Measurements from ENCODE around the gene ELOVL6. TPM values are rescaled to one million over a fixed set of nuclear protein-coding genes. Genes with fewer than 3 reads are reported as not detected.

The ELOVL6 gene
- total and polyA plus RNA-seq, 10 of the 15 experiments (the other 5 are each of a cell fraction or from before 2014, with no cell fraction given): 3.9 to 33.5 (median 8.1) TPM

DNA sequence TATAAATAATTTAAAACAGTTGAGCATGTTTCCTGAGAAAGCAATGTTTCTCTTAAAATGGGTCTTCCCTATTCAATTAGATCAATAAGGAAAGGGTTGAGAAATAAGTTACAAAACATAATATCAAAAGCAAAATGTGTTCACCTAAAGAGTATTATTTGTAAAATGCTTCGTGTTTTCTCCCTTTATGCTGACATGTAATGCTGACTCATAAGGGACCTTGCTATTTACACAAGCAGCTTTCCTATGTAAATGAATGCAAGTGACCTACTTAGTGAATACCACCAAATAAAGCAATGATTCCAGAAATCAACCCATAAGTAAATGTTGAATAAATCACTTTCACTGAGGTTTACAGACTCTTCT, 91.5 kb downstream of the ELOVL6 start (continued):
- TF ChIP-seq, protein P1, sequence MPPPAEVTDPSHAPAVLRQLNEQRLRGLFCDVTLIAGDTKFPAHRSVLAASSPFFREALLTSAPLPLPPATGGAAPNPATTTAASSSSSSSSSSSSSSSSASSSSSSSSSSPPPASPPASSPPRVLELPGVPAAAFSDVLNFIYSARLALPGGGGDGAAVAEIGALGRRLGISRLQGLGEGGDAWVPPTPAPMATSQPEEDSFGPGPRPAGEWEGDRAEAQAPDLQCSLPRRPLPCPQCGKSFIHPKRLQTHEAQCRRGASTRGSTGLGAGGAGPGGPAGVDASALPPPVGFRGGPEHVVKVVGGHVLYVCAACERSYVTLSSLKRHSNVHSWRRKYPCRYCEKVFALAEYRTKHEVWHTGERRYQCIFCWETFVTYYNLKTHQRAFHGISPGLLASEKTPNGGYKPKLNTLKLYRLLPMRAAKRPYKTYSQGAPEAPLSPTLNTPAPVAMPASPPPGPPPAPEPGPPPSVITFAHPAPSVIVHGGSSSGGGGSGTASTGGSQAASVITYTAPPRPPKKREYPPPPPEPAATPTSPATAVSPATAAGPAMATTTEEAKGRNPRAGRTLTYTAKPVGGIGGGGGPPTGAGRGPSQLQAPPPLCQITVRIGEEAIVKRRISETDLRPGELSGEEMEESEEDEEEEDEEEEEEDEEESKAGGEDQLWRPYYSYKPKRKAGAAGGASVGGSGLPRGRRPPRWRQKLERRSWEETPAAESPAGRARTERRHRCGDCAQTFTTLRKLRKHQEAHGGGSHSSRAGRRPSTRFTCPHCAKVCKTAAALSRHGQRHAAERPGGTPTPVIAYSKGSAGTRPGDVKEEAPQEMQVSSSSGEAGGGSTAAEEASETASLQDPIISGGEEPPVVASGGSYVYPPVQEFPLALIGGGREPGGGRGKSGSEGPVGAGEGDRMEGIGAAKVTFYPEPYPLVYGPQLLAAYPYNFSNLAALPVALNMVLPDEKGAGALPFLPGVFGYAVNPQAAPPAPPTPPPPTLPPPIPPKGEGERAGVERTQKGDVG (CRISPR knock-in tag; IDR thresholded peaks at IDR 0.05): no peak
- TF ChIP-seq, protein P2, sequence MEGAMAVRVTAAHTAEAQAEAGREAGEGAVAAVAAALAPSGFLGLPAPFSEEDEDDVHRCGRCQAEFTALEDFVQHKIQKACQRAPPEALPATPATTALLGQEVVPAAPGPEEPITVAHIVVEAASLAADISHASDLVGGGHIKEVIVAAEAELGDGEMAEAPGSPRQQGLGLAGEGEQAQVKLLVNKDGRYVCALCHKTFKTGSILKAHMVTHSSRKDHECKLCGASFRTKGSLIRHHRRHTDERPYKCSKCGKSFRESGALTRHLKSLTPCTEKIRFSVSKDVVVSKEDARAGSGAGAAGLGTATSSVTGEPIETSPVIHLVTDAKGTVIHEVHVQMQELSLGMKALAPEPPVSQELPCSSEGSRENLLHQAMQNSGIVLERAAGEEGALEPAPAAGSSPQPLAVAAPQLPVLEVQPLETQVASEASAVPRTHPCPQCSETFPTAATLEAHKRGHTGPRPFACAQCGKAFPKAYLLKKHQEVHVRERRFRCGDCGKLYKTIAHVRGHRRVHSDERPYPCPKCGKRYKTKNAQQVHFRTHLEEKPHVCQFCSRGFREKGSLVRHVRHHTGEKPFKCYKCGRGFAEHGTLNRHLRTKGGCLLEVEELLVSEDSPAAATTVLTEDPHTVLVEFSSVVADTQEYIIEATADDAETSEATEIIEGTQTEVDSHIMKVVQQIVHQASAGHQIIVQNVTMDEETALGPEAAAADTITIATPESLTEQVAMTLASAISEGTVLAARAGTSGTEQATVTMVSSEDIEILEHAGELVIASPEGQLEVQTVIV (IDR thresholded peaks at IDR 0.05; ENCODE audit: borderline replicate concordance, partially characterized antibody): no peak
- TF ChIP-seq, protein P3, sequence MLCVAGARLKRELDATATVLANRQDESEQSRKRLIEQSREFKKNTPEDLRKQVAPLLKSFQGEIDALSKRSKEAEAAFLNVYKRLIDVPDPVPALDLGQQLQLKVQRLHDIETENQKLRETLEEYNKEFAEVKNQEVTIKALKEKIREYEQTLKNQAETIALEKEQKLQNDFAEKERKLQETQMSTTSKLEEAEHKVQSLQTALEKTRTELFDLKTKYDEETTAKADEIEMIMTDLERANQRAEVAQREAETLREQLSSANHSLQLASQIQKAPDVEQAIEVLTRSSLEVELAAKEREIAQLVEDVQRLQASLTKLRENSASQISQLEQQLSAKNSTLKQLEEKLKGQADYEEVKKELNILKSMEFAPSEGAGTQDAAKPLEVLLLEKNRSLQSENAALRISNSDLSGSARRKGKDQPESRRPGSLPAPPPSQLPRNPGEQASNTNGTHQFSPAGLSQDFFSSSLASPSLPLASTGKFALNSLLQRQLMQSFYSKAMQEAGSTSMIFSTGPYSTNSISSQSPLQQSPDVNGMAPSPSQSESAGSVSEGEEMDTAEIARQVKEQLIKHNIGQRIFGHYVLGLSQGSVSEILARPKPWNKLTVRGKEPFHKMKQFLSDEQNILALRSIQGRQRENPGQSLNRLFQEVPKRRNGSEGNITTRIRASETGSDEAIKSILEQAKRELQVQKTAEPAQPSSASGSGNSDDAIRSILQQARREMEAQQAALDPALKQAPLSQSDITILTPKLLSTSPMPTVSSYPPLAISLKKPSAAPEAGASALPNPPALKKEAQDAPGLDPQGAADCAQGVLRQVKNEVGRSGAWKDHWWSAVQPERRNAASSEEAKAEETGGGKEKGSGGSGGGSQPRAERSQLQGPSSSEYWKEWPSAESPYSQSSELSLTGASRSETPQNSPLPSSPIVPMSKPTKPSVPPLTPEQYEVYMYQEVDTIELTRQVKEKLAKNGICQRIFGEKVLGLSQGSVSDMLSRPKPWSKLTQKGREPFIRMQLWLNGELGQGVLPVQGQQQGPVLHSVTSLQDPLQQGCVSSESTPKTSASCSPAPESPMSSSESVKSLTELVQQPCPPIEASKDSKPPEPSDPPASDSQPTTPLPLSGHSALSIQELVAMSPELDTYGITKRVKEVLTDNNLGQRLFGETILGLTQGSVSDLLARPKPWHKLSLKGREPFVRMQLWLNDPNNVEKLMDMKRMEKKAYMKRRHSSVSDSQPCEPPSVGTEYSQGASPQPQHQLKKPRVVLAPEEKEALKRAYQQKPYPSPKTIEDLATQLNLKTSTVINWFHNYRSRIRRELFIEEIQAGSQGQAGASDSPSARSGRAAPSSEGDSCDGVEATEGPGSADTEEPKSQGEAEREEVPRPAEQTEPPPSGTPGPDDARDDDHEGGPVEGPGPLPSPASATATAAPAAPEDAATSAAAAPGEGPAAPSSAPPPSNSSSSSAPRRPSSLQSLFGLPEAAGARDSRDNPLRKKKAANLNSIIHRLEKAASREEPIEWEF (IDR thresholded peaks at IDR 0.05; ENCODE audit: insufficient replicate concordance, low read depth, low read length): no peak
- TF ChIP-seq SMAD1 (IDR thresholded peaks at IDR 0.05; ENCODE audit: low read depth, partially characterized antibody): no peak
- no peak for TF ChIP-seq SPI1 (IDR thresholded peaks at IDR 0.05; ENCODE audit: borderline replicate concordance, insufficient read depth, low read depth, low read length)
- no peak for TF ChIP-seq STAT1 (conservative IDR thresholded peaks at IDR 0.05)
- no peak for TF ChIP-seq BMI1 (IDR thresholded peaks at IDR 0.05; ENCODE audit: borderline replicate concordance)
- TF ChIP-seq HCFC1 (IDR thresholded peaks at IDR 0.05; ENCODE audit: low read length): no peak
- no peak for TF ChIP-seq BRCA1 (IDR thresholded peaks at IDR 0.05; ENCODE audit: low read depth, low read length)
- no peak for TF ChIP-seq SP1 (IDR thresholded peaks at IDR 0.05; ENCODE audit: low read depth, low read length)
- TF ChIP-seq RUNX3 (IDR thresholded peaks at IDR 0.05; ENCODE audit: low read length): peak; percentile 43
- peak; percentile 66 for TF ChIP-seq IRF4 (IDR thresholded peaks at IDR 0.05; ENCODE audit: low read depth, low read length)
- TF ChIP-seq, protein P4, sequence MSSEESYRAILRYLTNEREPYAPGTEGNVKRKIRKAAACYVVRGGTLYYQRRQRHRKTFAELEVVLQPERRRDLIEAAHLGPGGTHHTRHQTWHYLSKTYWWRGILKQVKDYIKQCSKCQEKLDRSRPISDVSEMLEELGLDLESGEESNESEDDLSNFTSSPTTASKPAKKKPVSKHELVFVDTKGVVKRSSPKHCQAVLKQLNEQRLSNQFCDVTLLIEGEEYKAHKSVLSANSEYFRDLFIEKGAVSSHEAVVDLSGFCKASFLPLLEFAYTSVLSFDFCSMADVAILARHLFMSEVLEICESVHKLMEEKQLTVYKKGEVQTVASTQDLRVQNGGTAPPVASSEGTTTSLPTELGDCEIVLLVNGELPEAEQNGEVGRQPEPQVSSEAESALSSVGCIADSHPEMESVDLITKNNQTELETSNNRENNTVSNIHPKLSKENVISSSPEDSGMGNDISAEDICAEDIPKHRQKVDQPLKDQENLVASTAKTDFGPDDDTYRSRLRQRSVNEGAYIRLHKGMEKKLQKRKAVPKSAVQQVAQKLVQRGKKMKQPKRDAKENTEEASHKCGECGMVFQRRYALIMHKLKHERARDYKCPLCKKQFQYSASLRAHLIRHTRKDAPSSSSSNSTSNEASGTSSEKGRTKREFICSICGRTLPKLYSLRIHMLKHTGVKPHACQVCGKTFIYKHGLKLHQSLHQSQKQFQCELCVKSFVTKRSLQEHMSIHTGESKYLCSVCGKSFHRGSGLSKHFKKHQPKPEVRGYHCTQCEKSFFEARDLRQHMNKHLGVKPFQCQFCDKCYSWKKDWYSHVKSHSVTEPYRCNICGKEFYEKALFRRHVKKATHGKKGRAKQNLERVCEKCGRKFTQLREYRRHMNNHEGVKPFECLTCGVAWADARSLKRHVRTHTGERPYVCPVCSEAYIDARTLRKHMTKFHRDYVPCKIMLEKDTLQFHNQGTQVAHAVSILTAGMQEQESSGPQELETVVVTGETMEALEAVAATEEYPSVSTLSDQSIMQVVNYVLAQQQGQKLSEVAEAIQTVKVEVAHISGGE (CRISPR knock-in tag; IDR thresholded peaks at IDR 0.05): no peak
- TF ChIP-seq, protein P5, sequence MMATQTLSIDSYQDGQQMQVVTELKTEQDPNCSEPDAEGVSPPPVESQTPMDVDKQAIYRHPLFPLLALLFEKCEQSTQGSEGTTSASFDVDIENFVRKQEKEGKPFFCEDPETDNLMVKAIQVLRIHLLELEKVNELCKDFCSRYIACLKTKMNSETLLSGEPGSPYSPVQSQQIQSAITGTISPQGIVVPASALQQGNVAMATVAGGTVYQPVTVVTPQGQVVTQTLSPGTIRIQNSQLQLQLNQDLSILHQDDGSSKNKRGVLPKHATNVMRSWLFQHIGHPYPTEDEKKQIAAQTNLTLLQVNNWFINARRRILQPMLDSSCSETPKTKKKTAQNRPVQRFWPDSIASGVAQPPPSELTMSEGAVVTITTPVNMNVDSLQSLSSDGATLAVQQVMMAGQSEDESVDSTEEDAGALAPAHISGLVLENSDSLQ (IDR thresholded peaks at IDR 0.05): no peak
- no peak for TF ChIP-seq KLF5 (IDR thresholded peaks at IDR 0.05; ENCODE audit: partially characterized antibody)
